ENCODE data around the gene GYS2. TPM values are rescaled to one million over a fixed set of nuclear protein-coding genes. Genes with fewer than 3 reads are reported as not detected.

The GYS2 gene
- total and polyA plus RNA-seq, 10 donors, result 0.05 TPM; not detected in 9

DNA sequence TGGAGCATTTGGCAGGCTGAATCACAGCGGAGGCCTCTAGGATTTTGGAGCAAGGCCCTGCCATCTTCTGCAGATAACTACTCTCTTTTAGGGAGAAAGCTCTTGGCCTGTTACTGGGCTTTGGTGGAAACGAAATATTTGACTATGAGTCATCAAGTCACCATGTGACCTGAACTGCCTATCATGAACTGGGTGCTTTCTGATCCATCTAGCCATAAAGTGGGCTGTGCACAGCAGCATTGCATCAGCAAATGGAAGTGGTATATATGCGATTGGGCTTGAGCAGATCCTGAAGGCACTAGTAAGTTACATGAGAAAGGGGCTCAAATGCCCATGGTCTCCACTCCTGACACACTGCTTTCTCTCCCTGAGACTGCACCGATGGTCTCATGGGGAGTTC lies 21.1 kb downstream of the GYS2 start:
- no peak overlapping the region for H3K27ac ChIP-seq
- H3K4me3 ChIP-seq, result no peak overlapping the region
- intact Hi-C loops (cut with DNase I; ENCODE audit: low total_unique reads), result no loop called here
- no peak for TF ChIP-seq POLR2A (IDR thresholded peaks at IDR 0.05)
- TF ChIP-seq, protein P1, sequence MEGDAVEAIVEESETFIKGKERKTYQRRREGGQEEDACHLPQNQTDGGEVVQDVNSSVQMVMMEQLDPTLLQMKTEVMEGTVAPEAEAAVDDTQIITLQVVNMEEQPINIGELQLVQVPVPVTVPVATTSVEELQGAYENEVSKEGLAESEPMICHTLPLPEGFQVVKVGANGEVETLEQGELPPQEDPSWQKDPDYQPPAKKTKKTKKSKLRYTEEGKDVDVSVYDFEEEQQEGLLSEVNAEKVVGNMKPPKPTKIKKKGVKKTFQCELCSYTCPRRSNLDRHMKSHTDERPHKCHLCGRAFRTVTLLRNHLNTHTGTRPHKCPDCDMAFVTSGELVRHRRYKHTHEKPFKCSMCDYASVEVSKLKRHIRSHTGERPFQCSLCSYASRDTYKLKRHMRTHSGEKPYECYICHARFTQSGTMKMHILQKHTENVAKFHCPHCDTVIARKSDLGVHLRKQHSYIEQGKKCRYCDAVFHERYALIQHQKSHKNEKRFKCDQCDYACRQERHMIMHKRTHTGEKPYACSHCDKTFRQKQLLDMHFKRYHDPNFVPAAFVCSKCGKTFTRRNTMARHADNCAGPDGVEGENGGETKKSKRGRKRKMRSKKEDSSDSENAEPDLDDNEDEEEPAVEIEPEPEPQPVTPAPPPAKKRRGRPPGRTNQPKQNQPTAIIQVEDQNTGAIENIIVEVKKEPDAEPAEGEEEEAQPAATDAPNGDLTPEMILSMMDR (IDR thresholded peaks at IDR 0.05 in 8 of 11, conservative IDR thresholded peaks at IDR 0.05 in 3 of 11), result no peak
- TF ChIP-seq POLR2AphosphoS5 (IDR thresholded peaks at IDR 0.05), result no peak
- peaks cover 0 to 3% (median 0%) of the 10 kb centered on the region in 8 donors for H3K9me3 ChIP-seq
- no peak for DNase-seq
- WGBS, 5 donors, result 79 to 92% (median 88%) methylated on average over 3 to 4 of the region's 4 CpGs
- H3K4me1 ChIP-seq, result no peaks in the 10 kb centered on the region
- no peaks in the 10 kb centered on the region for H3K36me3 ChIP-seq
- no peaks in the 10 kb centered on the region for H3K27me3 ChIP-seq (replicated peaks in 1 of 7)

DNA sequence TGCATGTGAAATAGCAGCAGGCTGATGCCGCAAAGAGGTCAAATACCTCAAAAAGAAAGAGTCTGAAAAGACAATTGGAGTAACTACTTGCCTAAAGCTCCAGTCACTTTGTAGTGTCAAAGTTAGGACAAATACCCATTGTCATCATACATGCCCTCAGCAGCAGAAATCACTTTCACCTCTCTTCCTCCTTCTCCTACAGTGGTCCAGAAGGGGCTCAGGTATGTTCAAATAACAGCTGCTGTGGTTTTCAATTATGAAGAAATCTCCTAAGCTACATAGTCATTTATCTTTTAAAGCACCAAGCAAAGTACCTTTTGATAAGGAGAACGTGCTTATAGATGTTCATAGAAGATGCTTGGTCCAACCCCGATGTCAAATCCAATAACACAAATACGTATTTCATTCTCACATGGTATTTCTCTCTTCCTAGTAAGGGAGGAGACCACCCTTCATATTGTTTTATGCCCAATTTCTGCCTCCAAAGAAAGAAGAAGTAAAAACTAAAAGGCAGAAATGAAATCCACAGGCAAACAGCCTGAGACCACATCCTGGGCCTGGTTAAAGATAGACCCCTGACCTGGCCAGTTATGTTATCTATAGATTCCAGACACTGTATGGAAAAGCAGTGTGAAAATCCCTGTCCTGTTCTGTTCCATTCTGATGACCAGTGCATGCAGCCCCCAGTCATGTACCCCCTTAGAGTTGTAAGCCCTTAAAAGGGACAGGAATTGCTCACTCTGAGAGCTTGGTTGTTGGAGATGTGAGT lies 23.7 kb downstream of the GYS2 start:
- H3K27ac ChIP-seq, result no peak overlapping the region
- intact Hi-C loops (cut with DNase I; ENCODE audit: low total_unique reads), result no loop called here
- no peak overlapping the region for H3K4me3 ChIP-seq
- no peaks in the 10 kb centered on the region for H3K36me3 ChIP-seq
- no peak for DNase-seq
- no peaks in the 10 kb centered on the region for H3K27me3 ChIP-seq (replicated peaks in 1 of 7)
- WGBS, 5 donors, result 60 to 74% (median 68%) methylated on average over 4 of the region's 4 CpGs
- TF ChIP-seq, protein P1 (IDR thresholded peaks at IDR 0.05 in 8 of 11, conservative IDR thresholded peaks at IDR 0.05 in 3 of 11), result no peak
- TF ChIP-seq POLR2AphosphoS5 (IDR thresholded peaks at IDR 0.05) (no peak), POLR2A (IDR thresholded peaks at IDR 0.05) (no peak)
- H3K4me1 ChIP-seq, result no peaks in the 10 kb centered on the region
- no peaks in the 10 kb centered on the region for H3K9me3 ChIP-seq

DNA sequence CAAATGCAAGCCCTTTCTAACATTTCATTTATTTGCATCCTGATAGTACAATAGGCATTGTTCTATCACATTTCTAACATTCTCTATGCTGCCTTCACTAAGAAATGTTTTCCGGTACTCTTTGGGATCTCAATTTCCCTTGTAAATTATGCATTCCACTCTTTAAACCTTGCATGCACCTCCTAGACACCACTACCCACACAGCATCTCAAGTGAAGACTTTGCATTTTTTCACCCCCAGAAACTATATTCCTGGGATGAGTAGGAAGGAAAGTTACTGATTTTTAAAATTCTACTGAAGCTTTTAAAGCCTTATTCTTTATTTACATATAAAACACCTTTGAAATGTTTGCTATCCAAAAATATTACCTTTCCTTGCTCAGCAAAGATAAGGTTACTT lies 27.1 kb downstream of the GYS2 start:
- DNase-seq, result no peak
- TF ChIP-seq POLR2A (IDR thresholded peaks at IDR 0.05) (no peak), POLR2AphosphoS5 (IDR thresholded peaks at IDR 0.05) (no peak)
- TF ChIP-seq, protein P1 (IDR thresholded peaks at IDR 0.05 in 8 of 11, conservative IDR thresholded peaks at IDR 0.05 in 3 of 11), result no peak
- WGBS, 5 donors, result 88 to 98% (median 96%) methylated on average over 1 of the region's 1 CpG
- Histone ChIP-seq H3K4me1 (no peaks in the 10 kb centered on the region), H3K36me3 (no peaks in the 10 kb centered on the region), H3K4me3 (no peak overlapping the region), H3K27ac (no peak overlapping the region), H3K27me3 (replicated peaks in 1 of 7) (no peaks in the 10 kb centered on the region), H3K9me3 (no peaks in the 10 kb centered on the region)
- intact Hi-C loops (cut with DNase I; ENCODE audit: low total_unique reads), result no loop called here

DNA sequence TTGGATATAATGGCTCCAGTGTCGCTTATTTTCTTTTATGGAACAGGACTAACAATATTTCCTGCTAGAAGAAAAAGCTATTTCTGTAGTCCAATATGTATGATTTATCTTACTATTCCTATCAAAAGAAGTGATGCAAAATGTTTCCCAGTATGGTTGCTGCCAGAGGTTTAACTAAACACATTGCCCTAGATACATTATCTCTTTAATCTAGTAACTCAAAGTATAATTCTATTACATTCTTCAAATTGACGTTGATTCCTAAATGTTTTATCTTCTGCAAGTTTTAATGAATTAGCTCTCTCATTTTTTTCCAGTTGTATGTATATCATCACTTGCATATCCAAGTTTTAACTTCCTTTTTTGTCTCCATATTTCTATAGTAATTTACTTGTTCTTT lies 28.2 kb downstream of the GYS2 start:
- DNase-seq, result no peak
- 88 to 93% (median 90%) methylated on average over 2 of the region's 2 CpGs for WGBS, 5 donors
- Histone ChIP-seq H3K27me3 (replicated peaks in 1 of 7) (no peaks in the 10 kb centered on the region), H3K9me3 (no peaks in the 10 kb centered on the region), H3K27ac (no peak overlapping the region), H3K4me1 (no peaks in the 10 kb centered on the region), H3K4me3 (no peak overlapping the region), H3K36me3 (no peaks in the 10 kb centered on the region)
- intact Hi-C loops (cut with DNase I; ENCODE audit: low total_unique reads), result no loop called here
- TF ChIP-seq, protein P1 (IDR thresholded peaks at IDR 0.05 in 8 of 11, conservative IDR thresholded peaks at IDR 0.05 in 3 of 11), result no peak
- TF ChIP-seq POLR2A (IDR thresholded peaks at IDR 0.05) (no peak), POLR2AphosphoS5 (IDR thresholded peaks at IDR 0.05) (no peak)
